Measurements from ENCODE around the gene ZNF747.

GRCh38 chr16:30541502-30542329 lies 7.1 kb upstream of the ZNF747 start:
- no peak for TF ChIP-seq CTCF (conservative IDR thresholded peaks at IDR 0.05; ENCODE audit: low read depth, low read length)
- TF ChIP-seq EZH2 (IDR thresholded peaks at IDR 0.05; ENCODE audit: borderline replicate concordance, low read depth, low read length, poor library complexity, severe bottlenecking) = no peak

All from A673 (cell line).